Smooth muscle cell (in vitro differentiated cells): Measurements from ENCODE around the gene POU2F2. TPM values are rescaled to one million over a fixed set of nuclear protein-coding genes. Genes with fewer than 3 reads are reported as not detected.

ENCODE experiments used
- DNase-seq: peaks from one replicate; lab custom pipeline; 2025; ENCODE audit not compliant: unreplicated experiment; lab: John Stamatoyannopoulos, UW
- H2AFZ ChIP-seq: fragments of 200-600 bp; sonication (generic); 2 replicates; pipeline ENCODE4 v1.6.0; 2016; ENCODE audit warnings: antibody characterized with exemption, low read depth, mild to moderate bottlenecking
- H3F3A ChIP-seq: fragments of 200-600 bp; sonication (generic); 2 replicates; pipeline ENCODE4 v1.6.0; 2017; ENCODE audit warnings: antibody characterized with exemption, low read depth
- H3K27ac ChIP-seq: fragments of 200-600 bp; sonication (generic); 2 replicates; pipeline ENCODE4 v1.5.1; 2016; ENCODE audit warnings: low read depth, mild to moderate bottlenecking
- H3K27me3 ChIP-seq: fragments of 200-600 bp; sonication (generic); 2 replicates; pipeline ENCODE4 v1.6.1; 2016; ENCODE audit warnings: low read depth, mild to moderate bottlenecking
- H3K36me3 ChIP-seq: fragments of 200-600 bp; sonication (generic); 2 replicates; pipeline ENCODE4 v1.5.1; 2016; ENCODE audit warnings: low read depth
- H3K4me1 ChIP-seq: fragments of 200-600 bp; sonication (generic); 2 replicates; pipeline ENCODE4 v1.5.1; 2016; ENCODE audit warnings: low read depth
- H3K4me2 ChIP-seq: fragments of 200-600 bp; sonication (generic); 2 replicates; pipeline ENCODE4 v1.6.0; 2016; ENCODE audit warnings: mild to moderate bottlenecking
- H3K4me3 ChIP-seq: fragments of 200-600 bp; sonication (generic); 2 replicates; pipeline ENCODE4 v1.5.1; 2016; ENCODE audit warnings: mild to moderate bottlenecking
- H3K79me2 ChIP-seq: fragments of 200-600 bp; sonication (generic); 2 replicates; pipeline ENCODE4 v1.6.0; 2016; ENCODE audit warnings: low read depth, mild to moderate bottlenecking
- H3K9ac ChIP-seq: fragments of 200-600 bp; sonication (generic); 2 replicates; pipeline ENCODE4 v1.6.0; 2016; ENCODE audit warnings: low read depth
- H3K9me3 ChIP-seq: fragments of 200-600 bp; sonication (generic); replicated peaks from 2 replicates; pipeline ENCODE4 v1.5.1; 2016; ENCODE audit warnings: low read depth
- H4K20me1 ChIP-seq: fragments of 200-600 bp; sonication (generic); 2 replicates; pipeline ENCODE4 v1.6.0; 2016; ENCODE audit warnings: low read depth
- CTCF ChIP-seq: fragments of 200-600 bp; sonication (generic); IDR thresholded peaks from 2 replicates; pipeline ENCODE4 v1.5.1; 2017; ENCODE audit warnings: borderline replicate concordance, mild to moderate bottlenecking, antibody characterized with exemption; ENCODE audit not compliant: insufficient read depth, poor library complexity, severe bottlenecking
- WGBS: methylation state at CpG from one replicate; pipeline ENCODE4 v1.1.7; 2016; ENCODE audit warnings: low lambda C conversion rate; 5-methylcytosine and 5-hydroxymethylcytosine counted together
- polyA plus RNA-seq: library from polyadenylated mRNA; unstranded; fragments of >200 nt; fragmentation: Nextera tagmentation; extraction: Ambion mirVana; gene quantifications from 2 replicates; pipeline ENCODE4 v1.2.1, GENCODE V29; 2016
- total RNA-seq: library from RNA; depleted of rRNA; stranded (reverse); fragments of >200 nt; gene quantifications from 2 replicates; pipeline ENCODE4 v1.2.3, GENCODE V29; 2014

Gene POU2F2
- total and polyA plus RNA-seq, 2 experiments from 2014 or later, result 0.99 to 6.3 TPM

- TF ChIP-seq CTCF, result no peak
- H3K4me2 ChIP-seq, result peak overlapping the region; percentile 87
- no peak overlapping the region for H3K4me3 ChIP-seq
- H3K27me3 ChIP-seq, result no peaks in the 10 kb centered on the region
- no peaks in the 10 kb centered on the region for H3F3A ChIP-seq
- DNase-seq, result no peak
- H3K9me3 ChIP-seq, result no peaks in the 10 kb centered on the region
- no peak overlapping the region for H3K9ac ChIP-seq
- H2AFZ ChIP-seq, result no peak overlapping the region
- 94% methylated on average over 1 of the region's 1 CpG for WGBS
- peaks cover 37% of the 10 kb centered on the region for H3K79me2 ChIP-seq
- no peaks in the 10 kb centered on the region for H3K36me3 ChIP-seq
- peaks cover 16% of the 10 kb centered on the region for H3K4me1 ChIP-seq
- H4K20me1 ChIP-seq, result peaks cover 56% of the 10 kb centered on the region
- H3K27ac ChIP-seq, result no peak overlapping the region
Measured at GRCh38 chr19:42078058-42078457, 54.2 kb downstream of the POU2F2 start.

- peak overlapping the region; percentile 72 for H3K9ac ChIP-seq
- H3K27ac ChIP-seq, result peak overlapping the region; percentile 37
- WGBS, result 1% methylated on average over 12 of the region's 33 CpGs
- H3K4me1 ChIP-seq, result peaks cover 16% of the 10 kb centered on the region
- peak overlapping the region; percentile 87 for H3K4me2 ChIP-seq
- TF ChIP-seq CTCF, result no peak
- peak overlapping the region; percentile 62 for H3K4me3 ChIP-seq
- H3K27me3 ChIP-seq, result no peaks in the 10 kb centered on the region
- H2AFZ ChIP-seq, result no peak overlapping the region
- peaks cover 51% of the 10 kb centered on the region for H4K20me1 ChIP-seq
- peaks cover 26% of the 10 kb centered on the region for H3K79me2 ChIP-seq
- DNase-seq, result no peak
- H3K9me3 ChIP-seq, result no peaks in the 10 kb centered on the region
- no peaks in the 10 kb centered on the region for H3F3A ChIP-seq
- no peaks in the 10 kb centered on the region for H3K36me3 ChIP-seq
Measured at GRCh38 chr19:42076380-42076944, 55.8 kb downstream of the POU2F2 start.

- no peaks in the 10 kb centered on the region for H3F3A ChIP-seq
- no peak for TF ChIP-seq CTCF
- H3K4me1 ChIP-seq, result peaks cover 16% of the 10 kb centered on the region
- under 1% methylated on average over 55 of the region's 80 CpGs for WGBS
- no peaks in the 10 kb centered on the region for H3K9me3 ChIP-seq
- peak within 1 kb of the TSS; percentile 96 for H2AFZ ChIP-seq
- peak within 1 kb of the TSS; percentile 87 for H3K4me2 ChIP-seq
- H3K36me3 ChIP-seq, result no peaks in the 10 kb centered on the region
- no peaks in the 10 kb centered on the region for H3K27me3 ChIP-seq
- peak within 1 kb of the TSS; percentile 96 for H3K9ac ChIP-seq
- H3K79me2 ChIP-seq, result peaks cover 26% of the 10 kb centered on the region
- peak within 1 kb of the TSS; percentile 62 for H3K4me3 ChIP-seq
- peak; percentile 99 for DNase-seq
- peak within 1 kb of the TSS; percentile 95 for H3K27ac ChIP-seq
- H4K20me1 ChIP-seq, result peaks cover 45% of the 10 kb centered on the region
Measured at GRCh38 chr19:42075616-42076379, 56.4 kb downstream of the POU2F2 start, which contains the start of gene ZNF574. Gene ZNF574 (plus strand): TSS chr19:42076166. CDS start chr19:42078607, 2,441 bp downstream.
